Upper lobe of left lung (tissue), 6 donors: ENCODE measurements around the gene FBXO11. TPM values are rescaled to one million over a fixed set of nuclear protein-coding genes. Genes with fewer than 3 reads are reported as not detected.

Source experiments
- ATAC-seq, 2 donors: fragments of 200-7000 bp; cut with Tn5 transposase; one replicate each; pipeline ENCODE4 v1.9.1; 2022; ENCODE audit warnings: mild to moderate bottlenecking in 2 of 2, moderate library complexity in 2 of 2; ENCODE audit not compliant: low FRiP score in 2 of 2
- DNase-seq, 2 donors: peaks; one replicate each; pipeline ENCODE4 v3.0.0-alpha.2; 2019 to 2020
- H3K27ac ChIP-seq, 4 donors: fragments of 200-600 bp; sonication (generic); one replicate each; pipeline ENCODE4 v1.5.1; 2016 to 2019
- H3K27me3 ChIP-seq, 4 donors: fragments of 200-600 bp; sonication (generic); one replicate each; pipeline ENCODE4 v1.5.1; 2017 to 2019
- H3K36me3 ChIP-seq, 4 donors: fragments of 200-600 bp; sonication (generic); one replicate each; pipeline ENCODE4 v1.5.1; 2016 to 2019
- H3K4me1 ChIP-seq, 4 donors: fragments of 200-600 bp; sonication (generic); one replicate each; pipeline ENCODE4 v1.5.1; 2018 to 2019
- H3K4me3 ChIP-seq, 4 donors: fragments of 200-600 bp; sonication (generic); one replicate each; pipeline ENCODE4 v1.5.1; 2017 to 2019; ENCODE audit warnings: mild to moderate bottlenecking in 2 of 4, moderate library complexity in 1 of 4
- H3K9me3 ChIP-seq, 4 donors: fragments of 200-600 bp; sonication (generic); one replicate each; pipeline ENCODE4 v1.5.1; 2018 to 2019
- CTCF ChIP-seq, 6 experiments: fragments of 450-650 bp in 4 of 6; fragments of 200-600 bp in 2 of 6; sonication (generic) in 2 of 6; IDR thresholded peaks; one replicate each; pipeline ENCODE4 v1.5.1; 2016 to 2019; ENCODE audit warnings: antibody characterized with exemption in 6 of 6
- EP300 ChIP-seq, 4 donors: sonication (generic); formaldehyde crosslinking; IDR thresholded peaks; one replicate each; pipeline ENCODE4 v1.5.1; 2017; ENCODE audit warnings: antibody characterized with exemption in 4 of 4, control low read depth in 2 of 4
- POLR2A ChIP-seq, 4 donors: fragments of 450-650 bp; IDR thresholded peaks; one replicate each; pipeline ENCODE4 v1.5.1; 2016 to 2017; ENCODE audit warnings: antibody characterized with exemption in 4 of 4, mild to moderate bottlenecking in 2 of 4
- POLR2AphosphoS5 ChIP-seq, 2 donors: sonication (generic); formaldehyde crosslinking; IDR thresholded peaks; one replicate each; pipeline ENCODE4 v1.5.1; 2017; ENCODE audit warnings: antibody characterized with exemption in 2 of 2
- WGBS, 2 donors: methylation state at CpG; one replicate each; pipeline ENCODE4 v1.1.5; 2017 to 2018; 5-methylcytosine and 5-hydroxymethylcytosine counted together
- total RNA-seq, 6 donors: library from RNA; depleted of rRNA in 4 of 6; stranded (reverse); fragments of >200 nt in 4 of 6; gene quantifications; one replicate each; pipeline versions ENCODE4 v1.1.0 to v1.2.1, GENCODE V29; 2016 to 2021
- donor health status: DM: no; HTN: no; CAD: no; lungs with moderate emphysema.
- donor health status: DM: no; HTN: yes; CAD: no; lungs with severe emphysema.

FBXO11 gene
- 10 to 100 TPM; 30.5 to 99.2 (median 60.0) TPM for total RNA-seq

- no peak for TF ChIP-seq EP300 (IDR thresholded peaks at IDR 0.05)
- peak; percentile 37 to 92 (median 76) for TF ChIP-seq POLR2A (IDR thresholded peaks at IDR 0.05)
- peak; percentile 85 to 95 for TF ChIP-seq POLR2AphosphoS5 (IDR thresholded peaks at IDR 0.05)
- TF ChIP-seq CTCF (IDR thresholded peaks at IDR 0.05), result peak; percentile 25 to 75 (median 58)
- Histone ChIP-seq H3K4me1 (peaks cover 12 to 32% (median 17%) of the 10 kb centered on the region in 4 donors), H3K27ac (peak within 1 kb of the TSS; percentile 94 to 100 (median 98)), H3K36me3 (no peaks in the 10 kb centered on the region), H3K4me3 (peak within 1 kb of the TSS; percentile 66 to 84 (median 73)), H3K9me3 (no peaks in the 10 kb centered on the region), H3K27me3 (no peaks in the 10 kb centered on the region)
- 0% methylated on average over 33 to 36 of the region's 54 CpGs for WGBS, 2 donors
- DNase-seq, result peak; percentile 94 to 96
- peak; percentile 95 to 99 for ATAC-seq
Observed at GRCh38 chr2:47906157-47907038, at the start of gene FBXO11. FBXO11 (minus strand) TSS chr2:47906498; CDS start chr2:47905720, 778 bp downstream.

GRCh38 chr2:47950340-47951301, 44.3 kb upstream of the FBXO11 start:
- Histone ChIP-seq H3K4me3 (no peak overlapping the region), H3K27me3 (no peaks in the 10 kb centered on the region), H3K36me3 (no peaks in the 10 kb centered on the region), H3K4me1 (no peaks in the 10 kb centered on the region), H3K27ac (no peak overlapping the region), H3K9me3 (no peaks in the 10 kb centered on the region)
- WGBS, 2 donors, result 60 to 74% methylated on average over 1 to 2 of the region's 2 CpGs
- ATAC-seq (no peak), DNase-seq (no peak)
- TF ChIP-seq EP300 (IDR thresholded peaks at IDR 0.05) (no peak), POLR2AphosphoS5 (IDR thresholded peaks at IDR 0.05) (no peak), POLR2A (IDR thresholded peaks at IDR 0.05) (no peak), CTCF (IDR thresholded peaks at IDR 0.05) (no peak)

GRCh38 chr2:47946593-47946992, 40.3 kb upstream of the FBXO11 start:
- Histone ChIP-seq H3K36me3 (no peaks in the 10 kb centered on the region), H3K27me3 (no peaks in the 10 kb centered on the region), H3K4me1 (no peaks in the 10 kb centered on the region), H3K27ac (no peak overlapping the region), H3K9me3 (no peaks in the 10 kb centered on the region), H3K4me3 (no peak overlapping the region)
- no peak for DNase-seq
- no peak for ATAC-seq
- TF ChIP-seq EP300 (IDR thresholded peaks at IDR 0.05) (no peak), POLR2AphosphoS5 (IDR thresholded peaks at IDR 0.05) (peak in 1 of 2 donors; percentile 40), POLR2A (IDR thresholded peaks at IDR 0.05) (no peak), CTCF (IDR thresholded peaks at IDR 0.05) (no peak)
- WGBS, 2 donors, result 84 to 86% methylated on average over 5 of the region's 5 CpGs

GRCh38 chr2:47945046-47945781, 38.9 kb upstream of the FBXO11 start:
- 74 to 83% methylated on average over 9 of the region's 9 CpGs for WGBS, 2 donors
- Histone ChIP-seq H3K27me3 (no peaks in the 10 kb centered on the region), H3K4me3 (no peak overlapping the region), H3K4me1 (no peaks in the 10 kb centered on the region), H3K36me3 (no peaks in the 10 kb centered on the region), H3K9me3 (no peaks in the 10 kb centered on the region), H3K27ac (no peak overlapping the region)
- no peak for TF ChIP-seq POLR2AphosphoS5 (IDR thresholded peaks at IDR 0.05)
- TF ChIP-seq EP300 (IDR thresholded peaks at IDR 0.05), result no peak
- DNase-seq (no peak), ATAC-seq (no peak)
